ENCODE measurements around the gene PDIA6.
A peak's percentile ranks its signal among the peaks of the same experiment; 100 is the strongest.

Gene PDIA6

GRCh38 chr2:10812362-10813162 lies at the start of gene PDIA6:
Gene PDIA6, minus strand, starts transcription at chr2:10812785. Its CDS starts 89 bp downstream, at chr2:10812696.
- peak; percentile 94 for DNase-seq

- DNase-seq, result no peak
Observed at GRCh38 chr2:10862330-10862729, 49.7 kb upstream of the PDIA6 start.

GRCh38 chr2:10861765-10862164 lies 49.2 kb upstream of the PDIA6 start:
- DNase-seq, result no peak

- DNase-seq, result no peak
Observed at GRCh38 chr2:10860814-10861325, 48.3 kb upstream of the PDIA6 start.

GRCh38 chr2:10860081-10860813 lies 47.7 kb upstream of the PDIA6 start:
- DNase-seq, result no peak

GRCh38 chr2:10859278-10859677 lies 46.7 kb upstream of the PDIA6 start:
- no peak for DNase-seq

GRCh38 chr2:10848541-10848940 lies 36.0 kb upstream of the PDIA6 start:
- DNase-seq, result no peak

- no peak for DNase-seq
Observed at GRCh38 chr2:10847008-10847407, 34.4 kb upstream of the PDIA6 start.

- DNase-seq, result no peak
Observed at GRCh38 chr2:10846110-10846861, 33.7 kb upstream of the PDIA6 start.

- DNase-seq, result no peak
Observed at GRCh38 chr2:10845640-10846039, 33.1 kb upstream of the PDIA6 start.

- no peak for DNase-seq
Observed at GRCh38 chr2:10844097-10844496, 31.5 kb upstream of the PDIA6 start.

- DNase-seq, result no peak
Observed at GRCh38 chr2:10842506-10842905, 29.9 kb upstream of the PDIA6 start.

GRCh38 chr2:10841547-10842219 lies 29.1 kb upstream of the PDIA6 start:
- DNase-seq, result no peak

GRCh38 chr2:10839813-10840212 lies 27.2 kb upstream of the PDIA6 start:
- no peak for DNase-seq

GRCh38 chr2:10838734-10839133 lies 26.1 kb upstream of the PDIA6 start:
- no peak for DNase-seq

- DNase-seq, result no peak
Observed at GRCh38 chr2:10837298-10838266, 25.0 kb upstream of the PDIA6 start.

- DNase-seq, result peak; percentile 80
Observed at GRCh38 chr2:10835052-10835970, 22.7 kb upstream of the PDIA6 start.

GRCh38 chr2:10834068-10834655 lies 21.6 kb upstream of the PDIA6 start:
- no peak for DNase-seq

GRCh38 chr2:10833021-10833420 lies 20.4 kb upstream of the PDIA6 start:
- DNase-seq, result no peak
